Kidney (tissue), 14 donors: ENCODE results near the gene CNOT3. TPM values are rescaled to one million over a fixed set of nuclear protein-coding genes. Genes with fewer than 3 reads are reported as not detected.

Source experiments
- DNase-seq, 5 donors: peaks; one replicate each; pipeline ENCODE4 v3.0.0-alpha.2; 2013 to 2020
- FAIRE-seq: peaks from 2 replicates; lab custom pipeline; 2012; peaks lifted over from hg19 to GRCh38; lab: Jason Lieb, UNC
- H3K27ac ChIP-seq, 2 donors: one replicate each; pipeline ENCODE4 v1.7.0; 2013; ENCODE audit warnings: low read depth in 2 of 2, low read length in 2 of 2, inconsistent platforms in 1 of 2
- H3K27me3 ChIP-seq: one replicate; pipeline ENCODE4 v1.7.1; 2013; ENCODE audit warnings: low read length, inconsistent platforms; ENCODE audit not compliant: control insufficient read depth, insufficient read depth
- H3K36me3 ChIP-seq, 3 donors: one replicate each; pipeline versions ENCODE4 v1.7.0 to v1.7.1; 2013; ENCODE audit warnings: low read length in 3 of 3, control low read depth in 1 of 3, inconsistent platforms in 1 of 3; ENCODE audit not compliant: insufficient read depth in 3 of 3, control insufficient read depth in 2 of 3
- H3K4me1 ChIP-seq, 3 donors: one replicate each; pipeline versions ENCODE4 v1.7.0 to v1.7.1; 2013; ENCODE audit warnings: low read length in 3 of 3, inconsistent platforms in 1 of 3, low read depth in 1 of 3; ENCODE audit not compliant: control insufficient read depth in 2 of 3, insufficient read depth in 2 of 3
- H3K4me3 ChIP-seq, 3 donors: one replicate each; pipeline versions ENCODE4 v1.7.0 to v1.8.1; 2013; ENCODE audit warnings: low read length in 3 of 3, control low read depth in 1 of 3, inconsistent platforms in 1 of 3
- H3K9ac ChIP-seq, 3 donors: one replicate each; pipeline versions ENCODE4 v1.7.0 to v1.7.1; 2013; ENCODE audit warnings: low read length in 3 of 3, control low read depth in 1 of 3, inconsistent platforms in 1 of 3
- H3K9me3 ChIP-seq, 3 donors: one replicate each; pipeline versions ENCODE4 v1.7.0 to v1.7.1; 2013; ENCODE audit warnings: low read length in 3 of 3, control low read depth in 1 of 3, inconsistent platforms in 1 of 3; ENCODE audit not compliant: control insufficient read depth in 2 of 3, insufficient read depth in 1 of 3
- intact Hi-C: fragments of 100-400 bp; cut with DNase I; formaldehyde crosslinking; loops from one replicate; pipeline ENCODE4 v1.11.1; 2022
- polyA plus RNA-seq: library from polyadenylated mRNA; stranded (reverse); fragments of 350-450 nt; fragmentation: Illumina TruSeq; extraction: RNeasy Lipid Tissue Mini Kit (QIAGEN cat#74804); gene quantifications from one replicate; pipeline ENCODE4 v1.2.3, GENCODE V29; 2014; ENCODE audit warnings: low read depth, low replicate concordance; ENCODE audit not compliant: insufficient read depth
- total RNA-seq: library from RNA; stranded (reverse); fragmentation: NEBNext Ultra II Directional; extraction: Animal tissue kit (Norgen Biotek cat#: 25700); gene quantifications from one replicate; pipeline ENCODE4 v1.2.1, GENCODE V29; 2021
- TF ChIP-seq, protein P1 (sequence below): IDR thresholded peaks from 3 replicates; pipeline ENCODE4 v1.5.1; 2012; ENCODE audit warnings: mild to moderate bottlenecking, moderate library complexity, borderline replicate concordance; ENCODE audit not compliant: insufficient read depth; ENCODE audit errors: extremely low read depth
- donor health status: control.
- donor health status: control.
- donor health status: control.
- donor health status: control.
- donor health status: control.
- donor health status: DM: yes; HTN: yes; CAD: no.
- donor health status: Normal renal cell carcinoma (clear cell type).

Gene CNOT3
- total and polyA plus RNA-seq, 2 donors from 2014 or later, result 30.8 to 38.1 TPM

DNA sequence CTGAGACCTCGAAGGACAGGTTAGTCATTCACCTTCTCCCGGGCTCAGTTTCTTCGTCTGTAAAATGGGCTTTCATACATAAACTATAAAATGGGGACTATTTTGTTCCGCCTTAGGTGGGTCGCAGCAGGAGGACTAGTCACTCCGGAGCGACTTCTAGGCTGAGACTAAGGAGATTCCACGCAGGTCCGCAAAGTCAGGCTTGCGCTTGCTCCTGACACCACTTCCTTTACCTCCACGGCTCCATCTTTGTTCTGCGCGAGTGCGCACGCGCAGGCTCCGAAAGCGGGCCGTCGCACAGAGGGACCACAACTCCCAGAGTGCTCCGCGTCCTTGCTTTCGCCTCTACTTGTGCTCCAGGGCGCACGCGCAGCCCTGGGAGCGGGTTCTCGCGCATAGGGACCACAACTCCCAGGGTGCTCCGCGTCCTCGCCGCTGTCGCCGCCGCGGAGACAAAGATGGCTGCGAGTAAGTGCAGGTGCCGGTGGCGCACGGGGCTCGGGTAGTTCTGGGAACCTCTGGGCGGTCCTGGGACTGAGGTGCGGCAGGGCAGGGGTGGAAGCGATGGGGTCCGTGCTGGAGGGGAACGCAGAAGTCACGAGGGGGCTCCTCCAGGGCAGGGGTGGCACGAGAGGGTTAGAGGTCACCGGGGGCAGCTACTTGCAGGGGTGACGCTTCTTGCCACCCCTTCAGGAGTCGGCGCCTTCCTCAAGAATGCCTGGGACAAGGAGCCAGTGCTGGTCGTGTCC, 35.0 kb upstream of the CNOT3 start, which contains the start of gene NDUFA3:
Gene NDUFA3 (plus strand): TSS at position 435 of the 749 bp plus-strand sequence. CDS start 24 bp downstream, at position 459.
- TF ChIP-seq, protein P1, sequence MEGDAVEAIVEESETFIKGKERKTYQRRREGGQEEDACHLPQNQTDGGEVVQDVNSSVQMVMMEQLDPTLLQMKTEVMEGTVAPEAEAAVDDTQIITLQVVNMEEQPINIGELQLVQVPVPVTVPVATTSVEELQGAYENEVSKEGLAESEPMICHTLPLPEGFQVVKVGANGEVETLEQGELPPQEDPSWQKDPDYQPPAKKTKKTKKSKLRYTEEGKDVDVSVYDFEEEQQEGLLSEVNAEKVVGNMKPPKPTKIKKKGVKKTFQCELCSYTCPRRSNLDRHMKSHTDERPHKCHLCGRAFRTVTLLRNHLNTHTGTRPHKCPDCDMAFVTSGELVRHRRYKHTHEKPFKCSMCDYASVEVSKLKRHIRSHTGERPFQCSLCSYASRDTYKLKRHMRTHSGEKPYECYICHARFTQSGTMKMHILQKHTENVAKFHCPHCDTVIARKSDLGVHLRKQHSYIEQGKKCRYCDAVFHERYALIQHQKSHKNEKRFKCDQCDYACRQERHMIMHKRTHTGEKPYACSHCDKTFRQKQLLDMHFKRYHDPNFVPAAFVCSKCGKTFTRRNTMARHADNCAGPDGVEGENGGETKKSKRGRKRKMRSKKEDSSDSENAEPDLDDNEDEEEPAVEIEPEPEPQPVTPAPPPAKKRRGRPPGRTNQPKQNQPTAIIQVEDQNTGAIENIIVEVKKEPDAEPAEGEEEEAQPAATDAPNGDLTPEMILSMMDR, result no peak
- H3K27ac ChIP-seq, result peak within 1 kb of the TSS in 1 of 2 donors; percentile 72
- intact Hi-C loops, result no loop called here
- FAIRE-seq (no peak), DNase-seq (peak; percentile 98 to 100 (median 99))
- H3K9me3 ChIP-seq, result no peaks in the 10 kb centered on the region
- H3K4me3 ChIP-seq, result peak within 1 kb of the TSS; percentile 94 to 98 (median 96)
- H3K4me1 ChIP-seq, result peaks cover 0 to 5% (median 0%) of the 10 kb centered on the region in 3 donors
- H3K27me3 ChIP-seq, result no peaks in the 10 kb centered on the region
- H3K36me3 ChIP-seq, result peaks cover 0 to 4% (median 2%) of the 10 kb centered on the region in 3 donors
- peak within 1 kb of the TSS; percentile 85 to 95 (median 91) for H3K9ac ChIP-seq

GRCh38 chr19:54104998-54105715, 32.4 kb upstream of the CNOT3 start:
- Histone ChIP-seq H3K9ac (no peak overlapping the region), H3K4me3 (no peak overlapping the region), H3K9me3 (no peaks in the 10 kb centered on the region), H3K27me3 (no peaks in the 10 kb centered on the region), H3K4me1 (peaks cover 0 to 5% (median 0%) of the 10 kb centered on the region in 3 donors), H3K36me3 (peaks cover 0 to 12% (median 8%) of the 10 kb centered on the region in 3 donors), H3K27ac (no peak overlapping the region)
- FAIRE-seq (no peak), DNase-seq (peak in 1 of 5 donors; percentile 61)
- TF ChIP-seq, protein P1, result no peak
- intact Hi-C loops, result no loop called here

- Histone ChIP-seq H3K9me3 (no peaks in the 10 kb centered on the region), H3K27me3 (no peaks in the 10 kb centered on the region), H3K9ac (no peak overlapping the region), H3K27ac (no peak overlapping the region), H3K4me3 (no peak overlapping the region), H3K36me3 (peaks cover 0 to 12% (median 10%) of the 10 kb centered on the region in 3 donors), H3K4me1 (peaks cover 0 to 5% (median 0%) of the 10 kb centered on the region in 3 donors)
- DNase-seq (peak in 1 of 5 donors; percentile 55), FAIRE-seq (no peak)
- intact Hi-C loops, result no loop called here
- TF ChIP-seq, protein P1, result no peak
These were observed 31.8 kb upstream of the CNOT3 start for GRCh38 chr19:54105796-54106195.
